ENCODE measurements around the gene C19orf44.
"Not testable (repeated sequence)": the region's sequence is repeated elsewhere in the genome, so short reads cannot be mapped to it uniquely, and the experiment has no call there.

Gene C19orf44

GRCh38 chr19:16508546-16508945 lies 12.4 kb downstream of the C19orf44 start:
- no peak overlapping the region for H3K4me3 ChIP-seq (ENCODE audit: low read depth, low read length)
- TF ChIP-seq, protein P1, sequence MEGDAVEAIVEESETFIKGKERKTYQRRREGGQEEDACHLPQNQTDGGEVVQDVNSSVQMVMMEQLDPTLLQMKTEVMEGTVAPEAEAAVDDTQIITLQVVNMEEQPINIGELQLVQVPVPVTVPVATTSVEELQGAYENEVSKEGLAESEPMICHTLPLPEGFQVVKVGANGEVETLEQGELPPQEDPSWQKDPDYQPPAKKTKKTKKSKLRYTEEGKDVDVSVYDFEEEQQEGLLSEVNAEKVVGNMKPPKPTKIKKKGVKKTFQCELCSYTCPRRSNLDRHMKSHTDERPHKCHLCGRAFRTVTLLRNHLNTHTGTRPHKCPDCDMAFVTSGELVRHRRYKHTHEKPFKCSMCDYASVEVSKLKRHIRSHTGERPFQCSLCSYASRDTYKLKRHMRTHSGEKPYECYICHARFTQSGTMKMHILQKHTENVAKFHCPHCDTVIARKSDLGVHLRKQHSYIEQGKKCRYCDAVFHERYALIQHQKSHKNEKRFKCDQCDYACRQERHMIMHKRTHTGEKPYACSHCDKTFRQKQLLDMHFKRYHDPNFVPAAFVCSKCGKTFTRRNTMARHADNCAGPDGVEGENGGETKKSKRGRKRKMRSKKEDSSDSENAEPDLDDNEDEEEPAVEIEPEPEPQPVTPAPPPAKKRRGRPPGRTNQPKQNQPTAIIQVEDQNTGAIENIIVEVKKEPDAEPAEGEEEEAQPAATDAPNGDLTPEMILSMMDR (IDR thresholded peaks at IDR 0.05; ENCODE audit: borderline replicate concordance, insufficient read depth, low read depth, low read length) = no peak

DNA sequence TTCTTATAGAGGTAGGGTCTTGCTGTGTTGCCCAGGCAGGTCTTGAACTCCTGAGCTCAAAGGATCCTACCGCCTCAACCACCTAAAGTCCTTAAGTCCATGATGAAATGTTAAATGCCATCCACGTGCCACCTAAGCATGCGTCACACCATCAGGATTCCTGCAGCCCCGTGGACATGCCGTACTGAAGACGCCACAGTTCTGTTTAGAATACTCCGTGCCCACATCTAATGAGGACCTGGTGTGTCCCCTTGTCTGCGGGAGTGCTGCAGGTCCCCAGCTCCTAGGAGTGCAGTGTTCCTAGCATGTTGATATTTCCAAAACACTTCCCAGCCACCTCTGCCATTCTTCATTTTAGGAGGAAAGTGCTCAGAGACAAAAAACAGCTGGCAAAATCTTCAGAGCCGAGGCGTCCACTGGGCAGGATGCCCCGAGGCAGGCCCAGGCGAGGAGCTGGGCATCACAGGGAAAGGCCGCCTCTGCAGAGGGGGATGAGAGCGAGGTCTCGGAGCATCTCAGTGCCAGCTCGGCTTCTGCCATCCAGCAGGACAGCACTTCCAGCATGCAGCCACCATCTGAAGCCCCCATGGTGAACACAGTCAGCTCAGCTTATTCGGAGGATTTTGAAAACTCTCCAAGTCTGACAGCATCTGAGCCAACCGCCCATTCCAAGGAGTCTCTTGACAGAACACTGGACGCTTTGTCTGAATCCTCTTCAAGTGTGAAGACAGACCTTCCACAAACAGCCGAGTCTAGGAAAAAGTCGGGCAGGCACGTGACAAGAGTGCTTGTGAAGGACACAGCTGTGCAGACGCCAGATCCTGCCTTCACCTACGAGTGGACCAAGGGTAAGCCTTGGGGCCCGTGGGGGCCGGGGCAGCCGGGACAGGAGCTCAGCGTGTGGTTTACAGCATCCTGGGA lies 13.2 kb downstream of the C19orf44 start:
- H3K4me3 ChIP-seq (ENCODE audit: low read depth, low read length) = no peak overlapping the region
- TF ChIP-seq, protein P1 (IDR thresholded peaks at IDR 0.05; ENCODE audit: borderline replicate concordance, insufficient read depth, low read depth, low read length) = no peak

DNA sequence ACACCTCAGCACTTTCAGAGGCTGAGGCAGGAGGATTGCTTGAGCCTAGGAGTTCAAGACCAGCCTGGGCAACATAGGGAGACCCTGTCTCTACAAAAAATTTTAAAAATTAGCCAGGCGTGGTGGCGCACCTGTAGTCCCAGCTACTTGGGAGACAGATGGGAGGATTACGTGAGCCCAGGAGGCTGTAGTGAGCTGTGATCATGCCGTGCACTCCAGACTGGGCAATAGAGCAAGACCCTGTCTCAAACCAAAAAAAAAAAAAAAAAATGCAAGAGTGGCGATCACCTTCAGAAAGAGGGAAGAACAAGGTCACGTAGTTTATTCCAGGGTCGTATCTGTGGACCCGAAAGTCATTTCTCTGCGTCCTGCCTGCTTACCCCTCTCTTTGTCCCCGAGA lies 16.4 kb downstream of the C19orf44 start:
- not testable (repeated sequence) for H3K4me3 ChIP-seq (ENCODE audit: low read depth, low read length)

GRCh38 chr19:16514383-16515019 lies 18.3 kb downstream of the C19orf44 start:
- TF ChIP-seq, protein P1 (IDR thresholded peaks at IDR 0.05; ENCODE audit: borderline replicate concordance, insufficient read depth, low read depth, low read length) = no peak
- no peak overlapping the region for H3K4me3 ChIP-seq (ENCODE audit: low read depth, low read length)

DNA sequence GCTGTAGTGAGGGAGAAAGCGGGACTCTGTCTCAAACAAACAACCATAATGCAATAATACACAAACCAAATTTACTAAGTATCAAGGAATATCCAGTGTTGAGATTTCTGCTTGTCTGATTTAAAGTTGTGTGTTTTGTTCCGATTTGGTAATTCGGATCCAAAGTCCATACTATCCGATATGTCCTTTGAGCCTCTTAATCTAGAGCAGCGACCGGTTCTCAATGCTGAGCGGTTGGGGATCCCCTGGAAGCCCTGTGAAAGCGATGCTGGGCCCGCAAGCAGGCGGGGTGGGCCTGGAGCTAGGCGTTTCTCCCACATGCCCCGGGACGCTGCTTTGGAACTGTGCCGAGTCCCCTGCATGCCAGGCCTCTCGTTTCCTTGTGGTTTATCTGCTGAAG lies 20.2 kb downstream of the C19orf44 start:
- H3K4me3 ChIP-seq (ENCODE audit: low read depth, low read length) = no peak overlapping the region
- TF ChIP-seq, protein P1 (IDR thresholded peaks at IDR 0.05; ENCODE audit: borderline replicate concordance, insufficient read depth, low read depth, low read length) = no peak

GRCh38 chr19:16516923-16517610 lies 20.9 kb downstream of the C19orf44 start:
- TF ChIP-seq, protein P1 (IDR thresholded peaks at IDR 0.05; ENCODE audit: borderline replicate concordance, insufficient read depth, low read depth, low read length) = no peak
- no peak overlapping the region for H3K4me3 ChIP-seq (ENCODE audit: low read depth, low read length)

DNA sequence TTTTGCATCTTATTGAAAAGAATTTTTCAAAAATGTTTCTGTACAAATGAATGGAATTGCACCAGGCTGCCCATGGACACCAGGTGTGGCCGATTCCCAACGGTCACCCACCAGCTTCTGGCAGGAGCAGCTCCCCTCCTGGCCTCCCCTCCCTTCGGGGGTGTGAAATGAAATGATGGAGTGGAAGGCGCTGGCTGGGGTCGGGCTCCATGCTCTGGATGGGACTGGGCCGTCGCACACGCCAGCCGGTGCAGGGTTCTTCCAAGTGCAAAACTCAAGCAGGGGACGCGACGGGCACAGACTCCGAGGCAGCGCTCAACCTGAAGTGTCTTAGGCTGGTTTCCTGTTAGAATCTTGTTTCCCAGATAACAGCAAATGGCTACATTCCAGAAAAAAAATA lies 21.9 kb downstream of the C19orf44 start:
- no peak overlapping the region for H3K4me3 ChIP-seq (ENCODE audit: low read depth, low read length)
- TF ChIP-seq, protein P1 (IDR thresholded peaks at IDR 0.05; ENCODE audit: borderline replicate concordance, insufficient read depth, low read depth, low read length) = no peak

Measured in GM12875 (cell line).